ENCODE measurements around the gene COL2A1.

DNA sequence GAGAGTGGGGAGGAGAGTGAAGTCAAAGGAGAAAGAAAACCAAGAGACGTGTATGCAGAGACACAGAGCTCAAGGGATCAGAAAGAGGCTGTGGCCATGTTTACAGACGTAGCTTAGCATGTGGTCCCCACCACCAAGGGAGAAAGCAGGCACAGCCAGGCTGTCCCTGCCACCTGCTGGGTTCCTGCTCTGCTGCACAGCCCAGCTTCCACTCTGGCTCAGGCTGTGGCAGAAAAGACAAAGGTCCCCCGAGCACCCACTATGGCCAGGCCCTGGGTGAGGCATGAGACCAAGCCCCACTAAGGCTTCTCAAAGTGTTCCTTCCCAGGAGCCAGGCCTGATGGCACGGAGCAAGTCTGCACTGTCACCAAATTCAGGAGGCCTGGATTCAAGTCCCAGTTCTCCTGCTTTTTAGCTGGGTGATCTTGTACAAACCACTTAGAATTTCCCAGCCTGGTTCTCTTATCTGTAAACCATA is 25.9 kb upstream of the COL2A1 start:
- no peak for TF ChIP-seq PPARA (CRISPR knock-in tag; IDR thresholded peaks at IDR 0.05; ENCODE audit: borderline replicate concordance)
- no peak for TF ChIP-seq ZNF8 (CRISPR knock-in tag; IDR thresholded peaks at IDR 0.05)
- no peak for TF ChIP-seq ESRRG (CRISPR knock-in tag; IDR thresholded peaks at IDR 0.05)
- TF ChIP-seq ARNTL (CRISPR knock-in tag; IDR thresholded peaks at IDR 0.05; ENCODE audit: borderline replicate concordance, low read depth): no peak
- no peak for TF ChIP-seq OSR1 (CRISPR knock-in tag; IDR thresholded peaks at IDR 0.05)
- TF ChIP-seq BACH2 (CRISPR knock-in tag; IDR thresholded peaks at IDR 0.05; ENCODE audit: borderline replicate concordance): no peak
- no peak for TF ChIP-seq ISL1 (CRISPR knock-in tag; IDR thresholded peaks at IDR 0.05)
